ENCODE data around the gene SETD7. TPM values are rescaled to one million over a fixed set of nuclear protein-coding genes. Genes with fewer than 3 reads are reported as not detected.

SETD7 gene
- polyA plus RNA-seq, 1 donor from 2014 or later = 12.0 TPM

DNA sequence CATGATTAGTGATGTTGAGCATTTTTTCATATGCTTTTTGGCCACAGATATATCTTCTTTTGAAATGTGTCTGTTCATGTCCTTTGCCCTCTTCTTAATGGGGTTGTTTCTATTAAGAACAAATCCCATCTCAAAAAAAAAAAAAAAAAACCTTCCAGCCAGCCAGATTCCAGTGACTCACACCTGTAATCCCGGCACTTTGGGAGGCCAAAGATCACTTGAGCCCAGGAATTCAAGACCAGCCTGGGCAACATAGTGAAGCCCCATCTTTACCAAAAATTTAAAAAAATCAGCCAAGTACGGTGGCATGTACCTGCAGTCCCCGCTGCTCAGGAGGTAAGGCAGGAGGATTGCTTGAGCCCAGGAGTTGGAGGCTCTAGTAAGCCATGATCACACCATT is 97.0 kb downstream of the SETD7 start:
- Histone ChIP-seq H2AFZ (ENCODE audit: low read depth, low read length) (no peak overlapping the region), H3F3A (ENCODE audit: insufficient read depth, low read length, poor library complexity, severe bottlenecking) (no peaks in the 10 kb centered on the region), H3K27me3 (ENCODE audit: insufficient read depth, low read depth, low read length) (no peaks in the 10 kb centered on the region), H3K9me2 (ENCODE audit: insufficient read depth, low read length) (no peaks in the 10 kb centered on the region), H3K9me3 (ENCODE audit: low read length) (no peaks in the 10 kb centered on the region), H3K79me2 (replicated peaks; ENCODE audit: insufficient read depth, low read length) (peaks cover 26% of the 10 kb centered on the region), H3K27ac (ENCODE audit: low read length) (no peak overlapping the region), H3K9ac (ENCODE audit: low read length) (no peak overlapping the region), H3K4me3 (ENCODE audit: low read length) (no peak overlapping the region), H3K36me3 (ENCODE audit: insufficient read depth, low read length) (no peaks in the 10 kb centered on the region), H4K20me1 (ENCODE audit: insufficient read depth) (no peaks in the 10 kb centered on the region), H3K4me2 (ENCODE audit: low read length) (no peak overlapping the region)
- TF ChIP-seq RAD21 (conservative IDR thresholded peaks at IDR 0.05) (no peak), TAF1 (IDR thresholded peaks at IDR 0.05; ENCODE audit: low read depth) (no peak), SMC3 (conservative IDR thresholded peaks at IDR 0.05; ENCODE audit: poor library complexity) (no peak), MXI1 (conservative IDR thresholded peaks at IDR 0.05; ENCODE audit: poor library complexity, severe bottlenecking) (no peak), POLR2AphosphoS5 (IDR thresholded peaks at IDR 0.05) (no peak), EZH2 (IDR thresholded peaks at IDR 0.05; ENCODE audit: borderline replicate concordance, insufficient read depth, low read length, poor library complexity, severe bottlenecking) (no peak), EP300 (conservative IDR thresholded peaks at IDR 0.05; ENCODE audit: poor library complexity, severe bottlenecking) (no peak)
- TF ChIP-seq, protein P1, sequence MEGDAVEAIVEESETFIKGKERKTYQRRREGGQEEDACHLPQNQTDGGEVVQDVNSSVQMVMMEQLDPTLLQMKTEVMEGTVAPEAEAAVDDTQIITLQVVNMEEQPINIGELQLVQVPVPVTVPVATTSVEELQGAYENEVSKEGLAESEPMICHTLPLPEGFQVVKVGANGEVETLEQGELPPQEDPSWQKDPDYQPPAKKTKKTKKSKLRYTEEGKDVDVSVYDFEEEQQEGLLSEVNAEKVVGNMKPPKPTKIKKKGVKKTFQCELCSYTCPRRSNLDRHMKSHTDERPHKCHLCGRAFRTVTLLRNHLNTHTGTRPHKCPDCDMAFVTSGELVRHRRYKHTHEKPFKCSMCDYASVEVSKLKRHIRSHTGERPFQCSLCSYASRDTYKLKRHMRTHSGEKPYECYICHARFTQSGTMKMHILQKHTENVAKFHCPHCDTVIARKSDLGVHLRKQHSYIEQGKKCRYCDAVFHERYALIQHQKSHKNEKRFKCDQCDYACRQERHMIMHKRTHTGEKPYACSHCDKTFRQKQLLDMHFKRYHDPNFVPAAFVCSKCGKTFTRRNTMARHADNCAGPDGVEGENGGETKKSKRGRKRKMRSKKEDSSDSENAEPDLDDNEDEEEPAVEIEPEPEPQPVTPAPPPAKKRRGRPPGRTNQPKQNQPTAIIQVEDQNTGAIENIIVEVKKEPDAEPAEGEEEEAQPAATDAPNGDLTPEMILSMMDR (IDR thresholded peaks at IDR 0.05; ENCODE audit: poor library complexity, severe bottlenecking) = no peak
- TF ChIP-seq, protein P2, sequence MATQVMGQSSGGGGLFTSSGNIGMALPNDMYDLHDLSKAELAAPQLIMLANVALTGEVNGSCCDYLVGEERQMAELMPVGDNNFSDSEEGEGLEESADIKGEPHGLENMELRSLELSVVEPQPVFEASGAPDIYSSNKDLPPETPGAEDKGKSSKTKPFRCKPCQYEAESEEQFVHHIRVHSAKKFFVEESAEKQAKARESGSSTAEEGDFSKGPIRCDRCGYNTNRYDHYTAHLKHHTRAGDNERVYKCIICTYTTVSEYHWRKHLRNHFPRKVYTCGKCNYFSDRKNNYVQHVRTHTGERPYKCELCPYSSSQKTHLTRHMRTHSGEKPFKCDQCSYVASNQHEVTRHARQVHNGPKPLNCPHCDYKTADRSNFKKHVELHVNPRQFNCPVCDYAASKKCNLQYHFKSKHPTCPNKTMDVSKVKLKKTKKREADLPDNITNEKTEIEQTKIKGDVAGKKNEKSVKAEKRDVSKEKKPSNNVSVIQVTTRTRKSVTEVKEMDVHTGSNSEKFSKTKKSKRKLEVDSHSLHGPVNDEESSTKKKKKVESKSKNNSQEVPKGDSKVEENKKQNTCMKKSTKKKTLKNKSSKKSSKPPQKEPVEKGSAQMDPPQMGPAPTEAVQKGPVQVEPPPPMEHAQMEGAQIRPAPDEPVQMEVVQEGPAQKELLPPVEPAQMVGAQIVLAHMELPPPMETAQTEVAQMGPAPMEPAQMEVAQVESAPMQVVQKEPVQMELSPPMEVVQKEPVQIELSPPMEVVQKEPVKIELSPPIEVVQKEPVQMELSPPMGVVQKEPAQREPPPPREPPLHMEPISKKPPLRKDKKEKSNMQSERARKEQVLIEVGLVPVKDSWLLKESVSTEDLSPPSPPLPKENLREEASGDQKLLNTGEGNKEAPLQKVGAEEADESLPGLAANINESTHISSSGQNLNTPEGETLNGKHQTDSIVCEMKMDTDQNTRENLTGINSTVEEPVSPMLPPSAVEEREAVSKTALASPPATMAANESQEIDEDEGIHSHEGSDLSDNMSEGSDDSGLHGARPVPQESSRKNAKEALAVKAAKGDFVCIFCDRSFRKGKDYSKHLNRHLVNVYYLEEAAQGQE (IDR thresholded peaks at IDR 0.05; ENCODE audit: borderline replicate concordance) = no peak

DNA sequence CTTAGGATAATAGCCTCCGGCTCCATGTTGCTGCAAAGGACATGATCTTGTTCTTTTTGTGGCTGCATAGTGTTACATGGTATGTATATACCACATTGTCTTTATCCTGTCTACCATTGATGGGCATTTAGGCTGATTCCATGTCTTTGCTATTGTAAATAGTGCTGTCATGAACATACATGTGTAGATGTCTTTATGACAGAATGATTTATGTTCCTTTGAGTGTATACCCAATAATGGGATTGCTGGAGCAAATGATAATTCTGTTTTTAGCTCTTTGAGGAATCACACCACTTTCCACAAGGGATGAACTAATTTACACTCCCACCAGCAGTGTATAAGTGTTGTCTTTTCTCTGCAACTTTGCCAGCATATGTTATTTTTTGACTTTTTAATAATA is 97.5 kb downstream of the SETD7 start:
- no peak overlapping the region for H3K4me2 ChIP-seq (ENCODE audit: low read length)
- H3K27me3 ChIP-seq (ENCODE audit: insufficient read depth, low read depth, low read length) = no peaks in the 10 kb centered on the region
- no peak overlapping the region for H2AFZ ChIP-seq (ENCODE audit: low read depth, low read length)
- H3K36me3 ChIP-seq (ENCODE audit: insufficient read depth, low read length) = no peaks in the 10 kb centered on the region
- H3K4me3 ChIP-seq (ENCODE audit: low read length) = no peak overlapping the region
- no peaks in the 10 kb centered on the region for H3K9me3 ChIP-seq (ENCODE audit: low read length)
- H3K79me2 ChIP-seq (replicated peaks; ENCODE audit: insufficient read depth, low read length) = peaks cover 25% of the 10 kb centered on the region
- H4K20me1 ChIP-seq (ENCODE audit: insufficient read depth) = no peaks in the 10 kb centered on the region
- no peak overlapping the region for H3K27ac ChIP-seq (ENCODE audit: low read length)
- TF ChIP-seq EP300 (conservative IDR thresholded peaks at IDR 0.05; ENCODE audit: poor library complexity, severe bottlenecking) (peak; percentile 40), RAD21 (conservative IDR thresholded peaks at IDR 0.05) (no peak)
- H3K9me2 ChIP-seq (ENCODE audit: insufficient read depth, low read length) = no peaks in the 10 kb centered on the region
- H3K9ac ChIP-seq (ENCODE audit: low read length) = no peak overlapping the region
- H3F3A ChIP-seq (ENCODE audit: insufficient read depth, low read length, poor library complexity, severe bottlenecking) = no peaks in the 10 kb centered on the region

DNA sequence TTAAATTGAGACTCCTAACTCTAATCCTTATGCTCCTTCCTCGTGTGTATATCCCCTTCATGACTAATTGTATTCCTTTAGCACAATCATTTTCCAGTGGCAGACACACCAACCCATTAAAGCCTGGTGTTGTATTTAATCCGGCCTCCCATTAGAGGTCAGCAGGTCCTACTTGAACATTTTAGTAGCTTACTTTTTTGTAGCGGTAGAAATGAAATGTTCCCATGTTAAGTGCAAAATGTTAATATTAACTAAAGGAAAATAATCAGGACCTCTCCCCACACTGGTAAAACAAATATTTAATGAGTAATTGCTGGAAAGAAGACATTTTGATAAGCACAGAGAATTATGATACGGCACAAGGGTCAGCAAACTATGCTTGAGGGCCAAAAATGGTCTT is 98.7 kb downstream of the SETD7 start:
- H3F3A ChIP-seq (ENCODE audit: insufficient read depth, low read length, poor library complexity, severe bottlenecking) = no peaks in the 10 kb centered on the region

More for the DNA sequence above, 98.7 kb downstream of the SETD7 start:
- peaks cover 25% of the 10 kb centered on the region for H3K79me2 ChIP-seq (replicated peaks; ENCODE audit: insufficient read depth, low read length)
- no peak overlapping the region for H3K9ac ChIP-seq (ENCODE audit: low read length)
- TF ChIP-seq, protein P2 (IDR thresholded peaks at IDR 0.05; ENCODE audit: borderline replicate concordance) = no peak
- TF ChIP-seq SMC3 (conservative IDR thresholded peaks at IDR 0.05; ENCODE audit: poor library complexity) (no peak), POLR2AphosphoS5 (IDR thresholded peaks at IDR 0.05) (no peak), TAF1 (IDR thresholded peaks at IDR 0.05; ENCODE audit: low read depth) (no peak), MXI1 (conservative IDR thresholded peaks at IDR 0.05; ENCODE audit: poor library complexity, severe bottlenecking) (no peak), RAD21 (conservative IDR thresholded peaks at IDR 0.05) (no peak), EP300 (conservative IDR thresholded peaks at IDR 0.05; ENCODE audit: poor library complexity, severe bottlenecking) (no peak), EZH2 (IDR thresholded peaks at IDR 0.05; ENCODE audit: borderline replicate concordance, insufficient read depth, low read length, poor library complexity, severe bottlenecking) (no peak)
- TF ChIP-seq, protein P1 (IDR thresholded peaks at IDR 0.05; ENCODE audit: poor library complexity, severe bottlenecking) = no peak
- no peaks in the 10 kb centered on the region for H3K9me3 ChIP-seq (ENCODE audit: low read length)
- no peak overlapping the region for H2AFZ ChIP-seq (ENCODE audit: low read depth, low read length)
- H4K20me1 ChIP-seq (ENCODE audit: insufficient read depth) = no peaks in the 10 kb centered on the region
- no peaks in the 10 kb centered on the region for H3K9me2 ChIP-seq (ENCODE audit: insufficient read depth, low read length)
- peak overlapping the region; percentile 87 for H3K4me3 ChIP-seq (ENCODE audit: low read length)
- no peak overlapping the region for H3K4me2 ChIP-seq (ENCODE audit: low read length)
- H3K36me3 ChIP-seq (ENCODE audit: insufficient read depth, low read length) = no peaks in the 10 kb centered on the region
- no peak overlapping the region for H3K27ac ChIP-seq (ENCODE audit: low read length)
- H3K27me3 ChIP-seq (ENCODE audit: insufficient read depth, low read depth, low read length) = no peaks in the 10 kb centered on the region
